Kidney (tissue), 14 donors: ENCODE results near the gene DPH7. TPM values are rescaled to one million over a fixed set of nuclear protein-coding genes. Genes with fewer than 3 reads are reported as not detected.

Source experiments
- DNase-seq, 5 donors: peaks; one replicate each; pipeline ENCODE4 v3.0.0-alpha.2; 2013 to 2020
- FAIRE-seq: peaks from 2 replicates; lab custom pipeline; 2012; peaks lifted over from hg19 to GRCh38; lab: Jason Lieb, UNC
- H3K27ac ChIP-seq, 2 donors: one replicate each; pipeline ENCODE4 v1.7.0; 2013; ENCODE audit warnings: low read depth in 2 of 2, low read length in 2 of 2, inconsistent platforms in 1 of 2
- H3K27me3 ChIP-seq: one replicate; pipeline ENCODE4 v1.7.1; 2013; ENCODE audit warnings: low read length, inconsistent platforms; ENCODE audit not compliant: control insufficient read depth, insufficient read depth
- H3K36me3 ChIP-seq, 3 donors: one replicate each; pipeline versions ENCODE4 v1.7.0 to v1.7.1; 2013; ENCODE audit warnings: low read length in 3 of 3, control low read depth in 1 of 3, inconsistent platforms in 1 of 3; ENCODE audit not compliant: insufficient read depth in 3 of 3, control insufficient read depth in 2 of 3
- H3K4me1 ChIP-seq, 3 donors: one replicate each; pipeline versions ENCODE4 v1.7.0 to v1.7.1; 2013; ENCODE audit warnings: low read length in 3 of 3, inconsistent platforms in 1 of 3, low read depth in 1 of 3; ENCODE audit not compliant: control insufficient read depth in 2 of 3, insufficient read depth in 2 of 3
- H3K4me3 ChIP-seq, 3 donors: one replicate each; pipeline versions ENCODE4 v1.7.0 to v1.8.1; 2013; ENCODE audit warnings: low read length in 3 of 3, control low read depth in 1 of 3, inconsistent platforms in 1 of 3
- H3K9ac ChIP-seq, 3 donors: one replicate each; pipeline versions ENCODE4 v1.7.0 to v1.7.1; 2013; ENCODE audit warnings: low read length in 3 of 3, control low read depth in 1 of 3, inconsistent platforms in 1 of 3
- H3K9me3 ChIP-seq, 3 donors: one replicate each; pipeline versions ENCODE4 v1.7.0 to v1.7.1; 2013; ENCODE audit warnings: low read length in 3 of 3, control low read depth in 1 of 3, inconsistent platforms in 1 of 3; ENCODE audit not compliant: control insufficient read depth in 2 of 3, insufficient read depth in 1 of 3
- CTCF ChIP-seq: IDR thresholded peaks from 3 replicates; pipeline ENCODE4 v1.5.1; 2012; ENCODE audit warnings: mild to moderate bottlenecking, moderate library complexity, borderline replicate concordance; ENCODE audit not compliant: insufficient read depth; ENCODE audit errors: extremely low read depth
- intact Hi-C: fragments of 100-400 bp; cut with DNase I; formaldehyde crosslinking; loops from one replicate; pipeline ENCODE4 v1.11.1; 2022
- polyA plus RNA-seq: library from polyadenylated mRNA; stranded (reverse); fragments of 350-450 nt; fragmentation: Illumina TruSeq; extraction: RNeasy Lipid Tissue Mini Kit (QIAGEN cat#74804); gene quantifications from one replicate; pipeline ENCODE4 v1.2.3, GENCODE V29; 2014; ENCODE audit warnings: low read depth, low replicate concordance; ENCODE audit not compliant: insufficient read depth
- total RNA-seq: library from RNA; stranded (reverse); fragmentation: NEBNext Ultra II Directional; extraction: Animal tissue kit (Norgen Biotek cat#: 25700); gene quantifications from one replicate; pipeline ENCODE4 v1.2.1, GENCODE V29; 2021
- donor health status: control.
- donor health status: control.
- donor health status: control.
- donor health status: control.
- donor health status: control.
- donor health status: DM: yes; HTN: yes; CAD: no.
- donor health status: Normal renal cell carcinoma (clear cell type).

DPH7 gene
- total and polyA plus RNA-seq, 2 donors from 2014 or later: 23.2 to 31.4 TPM

GRCh38 chr9:137612741-137613142 is 34.0 kb upstream of the DPH7 start:
- H3K4me1 ChIP-seq: peaks cover 0 to 29% (median 19%) of the 10 kb centered on the region in 3 donors
- DNase-seq (peak in 2 of 5 donors; percentile 50 to 77), FAIRE-seq (no peak)
- H3K9me3 ChIP-seq: no peaks in the 10 kb centered on the region
- H3K4me3 ChIP-seq: no peak overlapping the region
- TF ChIP-seq CTCF: no peak
- H3K27me3 ChIP-seq: no peaks in the 10 kb centered on the region
- peak overlapping the region; percentile 63 to 84 for H3K27ac ChIP-seq
- peak overlapping the region in 1 of 3 donors; percentile 26 for H3K9ac ChIP-seq
- intact Hi-C loops: no loop called here
- H3K36me3 ChIP-seq: peaks cover 0 to 4% (median 0%) of the 10 kb centered on the region in 3 donors

- TF ChIP-seq CTCF: no peak
- Histone ChIP-seq H3K36me3 (peaks cover 0 to 4% (median 0%) of the 10 kb centered on the region in 3 donors), H3K9ac (no peak overlapping the region), H3K4me3 (no peak overlapping the region), H3K27ac (peak overlapping the region; percentile 63 to 84), H3K9me3 (no peaks in the 10 kb centered on the region), H3K27me3 (no peaks in the 10 kb centered on the region), H3K4me1 (peaks cover 0 to 29% (median 22%) of the 10 kb centered on the region in 3 donors)
- DNase-seq: peak; percentile 60 to 97 (median 66)
- intact Hi-C loops: no loop called here
- FAIRE-seq: no peak
Measured at GRCh38 chr9:137611623-137612609, 33.2 kb upstream of the DPH7 start.

GRCh38 chr9:137610944-137611343 is 32.2 kb upstream of the DPH7 start:
- DNase-seq (peak in 2 of 5 donors; percentile 53 to 72), FAIRE-seq (no peak)
- peaks cover 0 to 37% (median 23%) of the 10 kb centered on the region in 3 donors for H3K4me1 ChIP-seq
- no peak overlapping the region for H3K27ac ChIP-seq
- H3K36me3 ChIP-seq: peaks cover 0 to 4% (median 0%) of the 10 kb centered on the region in 3 donors
- no peak overlapping the region for H3K9ac ChIP-seq
- TF ChIP-seq CTCF: no peak
- intact Hi-C loops: no loop called here
- H3K27me3 ChIP-seq: no peaks in the 10 kb centered on the region
- no peaks in the 10 kb centered on the region for H3K9me3 ChIP-seq
- no peak overlapping the region for H3K4me3 ChIP-seq
